AG09319 (cell line): ENCODE results near the gene PCCA.

ENCODE experiments used
- DNase-seq: peaks from one replicate; pipeline ENCODE4 v3.0.0-alpha.2; 2010; ENCODE audit warnings: low read depth; ENCODE audit errors: extremely low read depth
- CTCF ChIP-seq: IDR thresholded peaks from 2 replicates; pipeline ENCODE4 v1.5.1; 2011; ENCODE audit warnings: low read depth, mild to moderate bottlenecking, inconsistent platforms, low read length, moderate library complexity

PCCA gene

GRCh38 chr13:100508455-100508854 lies 419.6 kb downstream of the PCCA start:
- no peak for DNase-seq
- TF ChIP-seq CTCF = no peak

- DNase-seq = no peak
- no peak for TF ChIP-seq CTCF
These were observed 420.1 kb downstream of the PCCA start for GRCh38 chr13:100508996-100509395.

GRCh38 chr13:100510208-100510957 lies 421.5 kb downstream of the PCCA start:
- no peak for TF ChIP-seq CTCF
- DNase-seq = no peak

GRCh38 chr13:100511466-100511865 lies 422.6 kb downstream of the PCCA start:
- no peak for TF ChIP-seq CTCF
- DNase-seq = no peak

- no peak for TF ChIP-seq CTCF
- DNase-seq = no peak
These were observed 423.5 kb downstream of the PCCA start for GRCh38 chr13:100512422-100512821.

- DNase-seq = no peak
- TF ChIP-seq CTCF = no peak
These were observed 424.3 kb downstream of the PCCA start for GRCh38 chr13:100513171-100513570.

- no peak for DNase-seq
- TF ChIP-seq CTCF = no peak
These were observed 425.2 kb downstream of the PCCA start for GRCh38 chr13:100513987-100514670.
